Osteoblast (primary cell): ENCODE measurements around the gene CRAMP1. TPM values are rescaled to one million over a fixed set of nuclear protein-coding genes. Genes with fewer than 3 reads are reported as not detected.
A peak's percentile ranks its signal among the peaks of the same experiment; 100 is the strongest.

Source experiments
- DNase-seq: peaks from one replicate; pipeline ENCODE4 v3.0.0; 2011; ENCODE audit warnings: low spot score, mixed read lengths; ENCODE audit not compliant: insufficient read length; ENCODE audit errors: missing footprints
- H2AFZ ChIP-seq: 2 replicates; pipeline ENCODE4 v1.6.0; 2011; ENCODE audit warnings: mild to moderate bottlenecking, low read length
- H3K27ac ChIP-seq: 2 replicates; pipeline ENCODE4 v1.5.1; 2011; ENCODE audit warnings: mild to moderate bottlenecking, low read depth, low read length, moderate library complexity
- H3K27me3 ChIP-seq: 2 replicates; pipeline ENCODE4 v1.6.0; 2012; ENCODE audit warnings: mild to moderate bottlenecking, control low read depth, inconsistent platforms, low read length, moderate library complexity; ENCODE audit not compliant: insufficient read depth
- H3K36me3 ChIP-seq: 2 replicates; pipeline ENCODE4 v1.5.1; 2011; ENCODE audit warnings: mild to moderate bottlenecking, low read length, control low read depth, moderate library complexity; ENCODE audit not compliant: insufficient read depth
- H3K4me1 ChIP-seq: 2 replicates; pipeline ENCODE4 v1.5.1; 2011; ENCODE audit warnings: mild to moderate bottlenecking, low read length, control low read depth, moderate library complexity; ENCODE audit not compliant: insufficient read depth
- H3K4me2 ChIP-seq: 2 replicates; pipeline ENCODE4 v1.6.0; 2011; ENCODE audit warnings: mild to moderate bottlenecking, low read length; ENCODE audit not compliant: insufficient read depth
- H3K4me3 ChIP-seq: fragments of 200-600 bp; sonication (generic); 3 replicates; pipeline ENCODE4 v1.5.1; 2012; ENCODE audit warnings: mild to moderate bottlenecking, low read length, inconsistent platforms; ENCODE audit not compliant: insufficient read depth
- H3K79me2 ChIP-seq: 2 replicates; pipeline ENCODE4 v1.6.0; 2012; ENCODE audit warnings: mild to moderate bottlenecking, low read length, control low read depth, inconsistent platforms; ENCODE audit not compliant: insufficient read depth
- H3K9me3 ChIP-seq: 2 replicates; pipeline ENCODE4 v1.5.1; 2011; ENCODE audit warnings: low read depth, low read length, control low read depth
- H4K20me1 ChIP-seq: 2 replicates; pipeline ENCODE4 v1.6.0; 2012; ENCODE audit warnings: mild to moderate bottlenecking, low read length, control low read depth; ENCODE audit not compliant: insufficient read depth
- total RNA-seq: library from RNA; depleted of rRNA; stranded (reverse); fragments of >200 nt; gene quantifications from 2 replicates; pipeline ENCODE4 v1.2.3, GENCODE V29; 2012
- TF ChIP-seq, protein P1 (sequence below): IDR thresholded peaks from 2 replicates; pipeline ENCODE4 v1.5.1; 2011; ENCODE audit warnings: mild to moderate bottlenecking, low read depth, low read length, moderate library complexity; ENCODE audit errors: extremely low read depth

CRAMP1 gene
- total RNA-seq, 1 donor = 11.2 TPM

- TF ChIP-seq, protein P1, sequence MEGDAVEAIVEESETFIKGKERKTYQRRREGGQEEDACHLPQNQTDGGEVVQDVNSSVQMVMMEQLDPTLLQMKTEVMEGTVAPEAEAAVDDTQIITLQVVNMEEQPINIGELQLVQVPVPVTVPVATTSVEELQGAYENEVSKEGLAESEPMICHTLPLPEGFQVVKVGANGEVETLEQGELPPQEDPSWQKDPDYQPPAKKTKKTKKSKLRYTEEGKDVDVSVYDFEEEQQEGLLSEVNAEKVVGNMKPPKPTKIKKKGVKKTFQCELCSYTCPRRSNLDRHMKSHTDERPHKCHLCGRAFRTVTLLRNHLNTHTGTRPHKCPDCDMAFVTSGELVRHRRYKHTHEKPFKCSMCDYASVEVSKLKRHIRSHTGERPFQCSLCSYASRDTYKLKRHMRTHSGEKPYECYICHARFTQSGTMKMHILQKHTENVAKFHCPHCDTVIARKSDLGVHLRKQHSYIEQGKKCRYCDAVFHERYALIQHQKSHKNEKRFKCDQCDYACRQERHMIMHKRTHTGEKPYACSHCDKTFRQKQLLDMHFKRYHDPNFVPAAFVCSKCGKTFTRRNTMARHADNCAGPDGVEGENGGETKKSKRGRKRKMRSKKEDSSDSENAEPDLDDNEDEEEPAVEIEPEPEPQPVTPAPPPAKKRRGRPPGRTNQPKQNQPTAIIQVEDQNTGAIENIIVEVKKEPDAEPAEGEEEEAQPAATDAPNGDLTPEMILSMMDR = no peak
- H3K4me1 ChIP-seq = no peaks in the 10 kb centered on the region
- H3K4me3 ChIP-seq = no peak overlapping the region
- peaks cover 36% of the 10 kb centered on the region for H3K36me3 ChIP-seq
- peaks cover 69% of the 10 kb centered on the region for H4K20me1 ChIP-seq
- no peaks in the 10 kb centered on the region for H3K27me3 ChIP-seq
- no peaks in the 10 kb centered on the region for H3K9me3 ChIP-seq
- no peak for DNase-seq
- H3K27ac ChIP-seq = no peak overlapping the region
- H3K4me2 ChIP-seq = no peak overlapping the region
- no peak overlapping the region for H2AFZ ChIP-seq
- peaks cover 99% of the 10 kb centered on the region for H3K79me2 ChIP-seq
These were observed 14.6 kb downstream of the CRAMP1 start for GRCh38 chr16:1626776-1627175.

DNA sequence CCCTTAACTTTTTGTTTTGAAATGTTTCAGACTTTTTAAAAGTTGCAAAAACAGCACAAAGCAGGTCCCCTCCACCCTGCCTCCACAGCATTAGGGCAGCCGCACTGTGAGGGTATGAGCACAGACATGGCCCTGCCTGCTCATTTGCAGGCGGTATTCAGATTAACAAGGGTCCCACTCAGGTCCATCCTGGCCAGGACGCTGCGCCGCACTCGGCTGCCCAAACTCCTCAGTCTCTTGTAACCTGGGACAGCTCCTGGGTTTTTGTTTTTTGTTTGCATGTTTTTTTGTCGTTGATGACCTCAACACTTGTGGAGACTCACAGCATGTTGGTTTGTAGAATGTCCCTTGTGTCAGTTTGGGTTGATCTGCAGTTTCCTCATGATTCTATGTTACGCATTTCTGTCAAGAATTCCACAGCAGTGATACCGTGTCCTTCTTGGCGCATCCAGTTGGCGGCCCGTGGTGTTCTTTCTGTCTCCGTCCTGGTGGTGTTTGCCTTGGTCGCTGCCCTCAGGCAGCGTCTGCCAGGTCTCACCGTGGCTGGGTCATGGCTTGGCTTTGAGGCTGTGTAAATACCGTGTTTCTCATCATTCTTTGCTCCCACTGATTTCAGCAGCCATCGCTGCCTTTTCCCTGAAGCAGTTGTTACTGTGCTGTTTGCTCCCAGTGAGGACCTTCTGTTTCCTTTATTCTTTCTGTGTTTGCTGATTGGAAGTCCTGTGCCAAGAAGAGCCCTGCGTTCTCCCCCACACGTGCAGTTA, 18.5 kb downstream of the CRAMP1 start:
- Histone ChIP-seq H3K27me3 (no peaks in the 10 kb centered on the region), H3K9me3 (no peaks in the 10 kb centered on the region), H3K36me3 (peaks cover 60% of the 10 kb centered on the region), H3K4me1 (no peaks in the 10 kb centered on the region), H4K20me1 (peaks cover 62% of the 10 kb centered on the region), H2AFZ (no peak overlapping the region), H3K4me3 (no peak overlapping the region), H3K27ac (no peak overlapping the region), H3K79me2 (peaks cover 97% of the 10 kb centered on the region), H3K4me2 (no peak overlapping the region)
- TF ChIP-seq, protein P1 = no peak
- DNase-seq = no peak

DNA sequence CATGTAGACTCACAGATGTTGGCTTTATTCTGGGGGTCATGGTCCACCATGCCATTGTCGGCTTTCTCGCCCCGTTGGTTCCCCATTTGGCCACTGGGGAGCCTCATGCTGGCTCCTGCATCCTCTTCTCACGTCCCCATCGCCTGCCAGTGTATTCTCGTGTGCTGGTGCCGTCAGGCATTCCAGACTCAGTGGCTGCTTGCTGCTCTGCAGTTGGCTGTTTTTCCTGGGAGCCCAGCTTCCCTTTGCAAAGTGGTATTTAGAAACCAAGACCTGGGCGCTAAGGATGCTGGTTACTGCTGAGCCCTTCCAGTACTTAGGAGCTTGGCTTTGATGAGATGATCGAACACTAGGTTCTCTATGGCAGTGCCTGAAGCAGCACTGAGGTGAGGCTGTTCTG, 19.1 kb downstream of the CRAMP1 start:
- Histone ChIP-seq H3K9me3 (no peaks in the 10 kb centered on the region), H2AFZ (no peak overlapping the region), H3K27ac (no peak overlapping the region), H3K4me1 (no peaks in the 10 kb centered on the region), H4K20me1 (peaks cover 65% of the 10 kb centered on the region), H3K27me3 (no peaks in the 10 kb centered on the region), H3K36me3 (peaks cover 59% of the 10 kb centered on the region), H3K4me3 (no peak overlapping the region), H3K4me2 (no peak overlapping the region), H3K79me2 (peaks cover 94% of the 10 kb centered on the region)
- peak; percentile 38 for DNase-seq
- TF ChIP-seq, protein P1 = no peak

DNA sequence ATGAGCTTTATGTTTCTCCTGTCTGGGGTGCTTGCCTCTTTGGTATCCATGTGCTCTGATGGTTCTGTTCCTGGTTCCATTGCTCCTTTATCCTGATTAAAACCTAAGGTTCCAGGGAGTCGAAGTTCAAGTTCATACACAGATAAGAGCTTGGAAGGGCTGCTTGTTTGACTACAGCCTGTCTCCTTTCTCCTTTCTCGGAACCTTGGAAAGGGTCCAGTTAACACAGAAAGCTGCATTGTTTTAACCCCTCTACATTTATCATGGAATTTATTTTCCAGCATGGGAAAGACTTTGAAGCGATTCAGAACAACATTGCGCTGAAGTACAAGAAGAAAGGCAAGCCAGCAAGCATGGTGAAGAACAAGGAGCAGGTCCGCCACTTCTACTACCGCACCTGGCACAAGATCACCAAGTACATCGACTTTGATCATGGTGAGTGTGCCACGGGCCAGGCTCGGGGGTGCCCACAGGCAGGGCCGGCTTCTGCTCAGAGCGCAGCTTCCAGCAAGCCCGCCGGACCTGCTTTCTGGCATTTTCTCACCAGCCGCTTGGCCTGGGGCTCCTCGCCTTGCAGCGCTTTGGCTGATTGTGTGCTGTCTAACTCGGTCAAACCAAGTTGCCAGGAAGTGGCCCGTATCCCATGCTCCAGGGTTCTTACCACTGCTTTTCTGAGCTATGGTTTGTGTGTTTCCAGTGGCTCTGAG, 19.9 kb downstream of the CRAMP1 start:
- Histone ChIP-seq H3K79me2 (peaks cover 90% of the 10 kb centered on the region), H3K4me1 (no peaks in the 10 kb centered on the region)

More for the DNA sequence above, 19.9 kb downstream of the CRAMP1 start:
- no peak overlapping the region for H3K4me2 ChIP-seq
- H2AFZ ChIP-seq = no peak overlapping the region
- no peak overlapping the region for H3K4me3 ChIP-seq
- H3K9me3 ChIP-seq = no peaks in the 10 kb centered on the region
- DNase-seq = peak; percentile 52
- TF ChIP-seq, protein P1 = no peak
- no peaks in the 10 kb centered on the region for H3K27me3 ChIP-seq
- no peak overlapping the region for H3K27ac ChIP-seq
- H3K36me3 ChIP-seq = peaks cover 52% of the 10 kb centered on the region
- peaks cover 57% of the 10 kb centered on the region for H4K20me1 ChIP-seq
